PC-9 (cell line): Measurements from ENCODE around the gene SERPINC1.

Source experiments
- EZH2 ChIP-seq: fragments of 200-600 bp; sonication (generic); IDR thresholded peaks from 2 replicates; pipeline ENCODE4 v1.8.0; 2017; ENCODE audit warnings: antibody characterized with exemption, low read depth
- TF ChIP-seq, protein P1 (sequence below): fragments of 200-600 bp; sonication (generic); conservative IDR thresholded peaks from 2 replicates; pipeline ENCODE4 v1.6.1; 2017; ENCODE audit warnings: mixed run types, antibody characterized with exemption, mild to moderate bottlenecking, moderate library complexity

DNA sequence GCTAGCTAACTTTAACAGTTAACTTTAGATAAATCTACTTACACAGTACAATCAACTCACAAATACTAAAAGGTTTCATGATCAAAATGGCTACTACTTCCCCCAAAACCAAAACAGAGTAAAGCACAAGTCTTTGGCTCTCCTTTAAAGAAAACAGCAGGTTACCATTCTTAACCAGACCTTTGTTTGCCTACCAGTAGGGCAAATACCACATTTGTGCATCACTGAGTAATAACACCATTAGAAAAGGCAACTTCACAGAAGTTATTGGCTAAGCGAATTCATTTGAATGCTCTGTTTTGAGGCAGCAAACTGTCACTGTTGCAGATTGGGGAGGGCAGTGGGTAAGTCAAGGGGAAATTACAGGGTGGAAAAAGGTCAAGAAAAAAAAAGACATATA, 17.3 kb upstream of the SERPINC1 start:
- TF ChIP-seq, protein P1, sequence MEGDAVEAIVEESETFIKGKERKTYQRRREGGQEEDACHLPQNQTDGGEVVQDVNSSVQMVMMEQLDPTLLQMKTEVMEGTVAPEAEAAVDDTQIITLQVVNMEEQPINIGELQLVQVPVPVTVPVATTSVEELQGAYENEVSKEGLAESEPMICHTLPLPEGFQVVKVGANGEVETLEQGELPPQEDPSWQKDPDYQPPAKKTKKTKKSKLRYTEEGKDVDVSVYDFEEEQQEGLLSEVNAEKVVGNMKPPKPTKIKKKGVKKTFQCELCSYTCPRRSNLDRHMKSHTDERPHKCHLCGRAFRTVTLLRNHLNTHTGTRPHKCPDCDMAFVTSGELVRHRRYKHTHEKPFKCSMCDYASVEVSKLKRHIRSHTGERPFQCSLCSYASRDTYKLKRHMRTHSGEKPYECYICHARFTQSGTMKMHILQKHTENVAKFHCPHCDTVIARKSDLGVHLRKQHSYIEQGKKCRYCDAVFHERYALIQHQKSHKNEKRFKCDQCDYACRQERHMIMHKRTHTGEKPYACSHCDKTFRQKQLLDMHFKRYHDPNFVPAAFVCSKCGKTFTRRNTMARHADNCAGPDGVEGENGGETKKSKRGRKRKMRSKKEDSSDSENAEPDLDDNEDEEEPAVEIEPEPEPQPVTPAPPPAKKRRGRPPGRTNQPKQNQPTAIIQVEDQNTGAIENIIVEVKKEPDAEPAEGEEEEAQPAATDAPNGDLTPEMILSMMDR = no peak
- TF ChIP-seq EZH2 = no peak
